Activated naive CD4-positive, alpha-beta T cell treated with Interleukin-2 at 50 U/mL for 16 hours (primary cell): ENCODE measurements around the gene ZBTB16.

Source experiments
- DNase-seq: peaks from one replicate; pipeline ENCODE4 v3.0.0-alpha.2; 2020

The ZBTB16 gene

DNA sequence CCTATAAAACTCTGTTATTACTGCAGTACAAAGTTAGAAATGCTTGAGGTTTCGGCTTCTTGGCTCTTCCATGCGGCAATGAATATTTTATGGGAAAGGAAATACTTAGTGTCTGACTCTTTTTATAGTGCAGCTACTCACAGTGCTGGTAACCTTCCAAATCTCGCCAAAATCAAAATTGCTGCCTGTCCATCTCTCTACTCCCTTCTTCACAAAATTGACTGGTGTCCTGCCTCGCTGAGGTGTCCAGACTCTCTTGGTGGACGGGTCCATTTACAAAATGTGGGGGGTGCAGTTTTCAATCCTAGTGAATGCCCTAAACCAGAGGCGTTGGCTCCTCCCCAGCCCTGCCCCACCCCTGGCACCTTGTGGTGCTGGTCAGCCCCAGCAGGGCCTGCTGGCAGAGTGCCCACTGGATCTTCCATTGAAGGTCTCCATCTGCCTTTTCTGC lies 73.5 kb downstream of the ZBTB16 start:
- DNase-seq = no peak

DNA sequence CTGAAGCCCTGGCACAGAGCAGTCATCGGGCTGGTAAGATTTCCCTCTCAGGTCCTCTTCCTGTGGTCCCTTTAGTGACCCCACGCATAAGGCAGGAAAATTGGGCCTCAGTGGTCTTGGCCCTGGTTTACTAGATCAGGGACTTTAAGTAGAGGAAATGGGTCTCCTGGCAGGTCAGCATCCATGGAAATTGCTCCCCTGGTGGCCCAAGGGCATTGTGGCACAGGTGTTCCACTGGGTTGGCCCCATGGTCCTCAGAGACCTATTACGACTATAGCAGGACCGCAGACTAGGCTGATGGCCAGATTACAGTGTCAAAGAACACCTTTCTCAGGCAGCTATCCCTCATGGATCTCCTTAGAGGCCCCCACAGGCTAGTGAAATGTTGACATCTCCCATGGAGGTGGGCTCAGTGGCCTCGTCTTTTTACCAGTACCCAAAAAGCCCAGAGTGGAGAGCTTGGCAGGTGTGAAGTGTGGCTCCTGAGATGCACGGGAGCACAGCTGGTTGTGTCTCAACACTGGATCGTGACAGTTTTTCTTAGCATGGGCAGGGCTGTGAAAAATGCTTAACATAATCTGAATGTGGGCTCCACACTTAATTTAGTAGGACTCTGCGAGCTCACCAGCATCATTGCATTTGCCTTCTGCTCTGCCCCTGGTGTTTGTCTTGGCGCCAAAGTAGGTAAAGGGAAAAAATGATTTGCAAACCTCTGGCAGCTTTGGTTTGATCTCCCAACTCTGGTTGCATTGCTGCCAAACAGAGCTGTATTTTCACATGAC lies 74.2 kb downstream of the ZBTB16 start:
- DNase-seq = no peak

DNA sequence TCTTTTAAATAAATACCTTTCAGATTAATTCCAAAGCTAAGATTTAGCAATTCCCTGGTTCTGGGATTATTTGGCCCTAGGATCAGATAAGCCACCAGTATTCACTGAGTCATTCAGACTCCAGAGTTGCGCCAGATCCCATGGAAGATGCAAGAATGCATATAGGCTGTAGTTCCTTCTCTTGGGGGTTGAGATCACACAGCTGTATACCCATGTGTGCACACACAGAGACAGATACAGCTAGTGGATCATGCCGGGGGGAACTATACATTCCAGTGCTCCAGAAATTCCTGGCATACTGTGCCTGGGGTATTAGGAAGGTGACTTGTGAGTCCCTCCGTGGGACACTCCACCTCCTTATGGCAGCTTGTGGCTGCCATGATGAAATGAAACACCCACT lies 75.4 kb downstream of the ZBTB16 start:
- no peak for DNase-seq

DNA sequence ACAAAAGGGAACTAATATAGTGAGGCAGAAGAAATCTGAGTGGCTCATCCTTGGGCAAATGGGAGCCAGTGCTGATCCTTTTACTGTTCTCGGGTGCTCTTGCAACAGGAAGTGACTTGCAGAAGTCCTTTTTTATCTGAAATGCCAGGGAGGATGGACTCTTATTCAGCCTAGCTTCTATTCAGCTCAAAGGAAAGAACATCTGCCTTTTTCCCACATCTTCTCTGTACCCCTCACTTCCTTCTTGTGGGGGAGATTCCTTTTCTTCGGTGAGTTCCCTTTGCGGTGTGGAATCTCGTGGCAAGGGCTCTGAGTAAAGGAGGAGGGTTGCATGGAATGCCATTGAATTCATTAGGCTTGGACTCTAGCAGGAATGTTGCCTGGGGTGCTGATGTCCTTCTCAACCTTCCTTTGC lies 76.2 kb downstream of the ZBTB16 start:
- DNase-seq = no peak

DNA sequence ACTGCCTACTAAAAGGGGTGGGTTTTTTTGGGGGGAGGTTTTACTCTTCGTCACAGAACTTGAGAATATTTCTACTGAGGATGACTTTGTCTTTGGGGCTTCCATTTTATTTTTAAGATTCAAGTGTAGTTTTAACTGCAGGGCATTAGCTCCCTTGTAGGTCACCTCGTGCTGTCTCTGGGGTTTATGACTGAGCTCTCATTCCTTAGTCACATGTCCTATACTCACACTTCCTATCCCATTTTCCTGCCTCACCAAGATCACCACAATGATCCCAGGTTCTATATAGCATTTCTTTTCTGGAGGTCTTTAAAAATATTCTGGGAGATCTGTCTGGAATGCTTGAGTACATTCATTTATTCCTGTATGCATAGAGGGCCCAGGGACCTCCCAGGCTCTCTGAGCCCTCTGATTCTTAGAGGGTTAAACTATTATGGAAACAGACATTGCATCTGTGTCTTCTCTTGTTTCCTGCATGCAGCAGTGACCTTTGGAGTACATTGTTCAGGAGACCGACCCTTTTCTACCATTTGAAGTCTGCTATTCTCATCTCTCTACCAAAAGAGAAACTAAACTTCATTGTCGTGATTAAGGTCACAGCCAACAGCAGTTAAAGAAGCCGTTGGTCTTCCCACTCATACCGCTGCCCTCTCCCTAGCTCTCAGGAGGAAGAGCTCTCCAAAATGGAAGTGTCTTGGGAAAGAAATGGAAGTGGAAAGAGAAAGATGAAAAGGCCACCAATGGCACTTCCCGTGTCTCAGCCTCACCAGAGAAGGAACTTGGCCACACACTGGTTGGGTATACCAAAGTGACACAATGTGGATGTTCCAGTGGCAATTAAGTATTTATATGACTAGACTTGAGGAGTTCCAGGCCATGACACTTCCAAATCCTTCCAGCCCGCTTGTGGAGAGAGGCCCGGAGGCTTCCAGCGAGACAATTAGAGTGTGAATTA lies 77.5 kb downstream of the ZBTB16 start:
- no peak for DNase-seq

DNA sequence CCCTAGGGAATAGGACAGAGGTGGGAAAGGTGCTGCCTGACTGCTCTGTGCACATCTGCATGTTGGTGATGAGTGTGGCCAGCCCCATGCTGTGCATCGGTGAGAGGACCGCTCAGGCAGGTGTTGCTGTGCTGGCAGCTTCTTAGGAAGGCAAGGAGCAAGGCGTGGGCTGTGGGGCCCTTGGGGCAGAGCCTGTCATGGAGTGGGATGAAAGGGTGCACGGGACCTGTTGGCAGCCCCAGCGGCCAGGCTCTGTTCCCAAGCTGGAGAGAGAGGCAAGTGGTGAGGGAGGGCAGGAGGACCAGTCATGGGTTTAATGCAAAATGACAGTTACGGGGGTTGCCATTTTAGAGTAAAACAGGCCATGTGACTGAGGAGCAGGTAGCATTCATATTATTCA lies 78.3 kb downstream of the ZBTB16 start:
- DNase-seq = no peak

DNA sequence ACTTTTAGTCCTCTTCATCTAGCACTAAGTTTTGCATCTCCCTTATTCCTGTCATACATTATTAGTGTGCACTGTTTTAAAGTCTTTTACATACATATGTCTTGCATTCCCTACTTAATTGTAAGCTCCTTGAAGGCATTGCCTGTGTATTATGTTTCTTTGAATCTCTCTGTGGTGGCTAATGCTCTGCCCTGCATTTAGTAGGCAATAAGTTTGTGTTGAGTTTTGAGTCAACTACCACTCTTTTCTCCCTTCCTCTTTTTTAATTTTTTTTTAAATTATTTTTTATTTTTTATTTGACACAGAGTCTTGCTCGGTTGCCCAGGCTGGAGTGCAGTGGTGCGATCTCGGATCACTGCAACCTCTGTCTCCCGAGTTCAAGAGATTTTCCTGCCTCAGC lies 78.9 kb downstream of the ZBTB16 start:
- DNase-seq = no peak

DNA sequence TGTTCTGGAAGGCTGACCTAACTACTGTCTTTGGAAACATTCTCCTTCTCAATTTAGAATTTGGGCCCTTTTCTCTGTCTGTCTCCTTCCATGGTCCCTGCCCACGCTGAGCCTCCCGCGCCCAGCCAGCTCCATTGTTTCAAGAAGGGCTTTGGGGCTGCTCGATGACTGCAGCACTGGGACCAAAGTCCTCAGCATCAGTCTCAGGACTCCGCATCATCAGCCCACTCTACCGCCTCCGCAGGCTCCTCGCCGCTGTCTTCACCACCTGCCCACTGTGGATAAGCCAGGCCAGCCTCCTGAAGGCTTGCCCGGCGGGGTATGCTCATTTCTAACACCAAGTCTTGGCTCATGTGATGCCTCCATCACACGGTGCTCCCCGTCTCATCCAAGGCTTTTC lies 81.3 kb downstream of the ZBTB16 start:
- DNase-seq = no peak

DNA sequence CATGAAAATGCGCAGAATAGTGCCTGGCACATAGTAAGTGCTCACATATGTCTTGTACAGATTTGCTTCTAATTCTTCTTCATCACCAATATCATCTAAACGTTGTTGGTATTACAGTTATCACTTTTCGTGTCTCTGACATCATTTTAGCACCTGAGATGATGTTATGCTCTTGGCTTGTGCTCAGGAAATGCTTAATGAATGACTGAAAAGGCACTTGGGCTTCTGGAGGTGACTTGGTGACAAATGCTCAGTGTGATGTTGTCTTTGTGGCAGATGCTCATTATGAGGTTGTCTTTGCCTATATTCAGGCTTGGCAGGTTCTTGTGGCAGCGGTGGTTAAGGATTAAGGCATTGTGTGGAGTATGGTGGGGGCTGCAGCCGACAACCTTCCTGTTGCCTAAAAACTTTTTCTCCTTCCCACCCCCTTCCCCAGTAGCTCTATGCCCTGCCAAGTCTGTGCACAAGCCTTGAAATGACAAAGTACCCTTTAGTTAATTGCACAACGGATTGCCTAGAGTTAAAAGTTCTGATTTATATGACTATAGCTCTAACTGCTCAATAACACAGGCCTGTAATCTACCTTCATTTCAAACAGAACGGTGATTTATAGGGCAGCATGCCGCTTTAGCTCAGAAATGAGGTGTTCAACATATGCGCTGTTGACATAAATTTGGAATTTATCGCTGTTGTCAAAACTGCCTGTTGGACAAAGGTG lies 82.5 kb downstream of the ZBTB16 start:
- DNase-seq = no peak

DNA sequence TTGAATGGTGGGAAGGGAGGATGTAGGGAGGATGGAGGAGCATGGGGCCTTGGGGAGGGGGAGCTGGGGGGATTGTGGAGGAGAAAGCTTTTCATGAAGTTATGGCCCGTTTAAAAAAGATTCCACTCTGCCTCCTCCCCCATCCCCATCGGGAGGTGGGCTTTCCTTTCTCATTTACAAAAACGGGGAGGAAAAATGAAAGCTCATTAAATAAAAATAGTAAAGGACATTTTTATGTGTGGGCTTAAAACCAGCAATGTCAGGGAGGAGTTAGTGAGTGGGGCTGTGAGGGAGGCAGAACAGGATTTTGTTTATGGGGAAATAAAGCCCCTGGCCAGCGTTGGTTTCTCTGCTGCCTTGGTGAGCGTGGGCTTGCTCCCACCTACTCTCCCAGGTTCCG lies 83.2 kb downstream of the ZBTB16 start:
- no peak for DNase-seq

DNA sequence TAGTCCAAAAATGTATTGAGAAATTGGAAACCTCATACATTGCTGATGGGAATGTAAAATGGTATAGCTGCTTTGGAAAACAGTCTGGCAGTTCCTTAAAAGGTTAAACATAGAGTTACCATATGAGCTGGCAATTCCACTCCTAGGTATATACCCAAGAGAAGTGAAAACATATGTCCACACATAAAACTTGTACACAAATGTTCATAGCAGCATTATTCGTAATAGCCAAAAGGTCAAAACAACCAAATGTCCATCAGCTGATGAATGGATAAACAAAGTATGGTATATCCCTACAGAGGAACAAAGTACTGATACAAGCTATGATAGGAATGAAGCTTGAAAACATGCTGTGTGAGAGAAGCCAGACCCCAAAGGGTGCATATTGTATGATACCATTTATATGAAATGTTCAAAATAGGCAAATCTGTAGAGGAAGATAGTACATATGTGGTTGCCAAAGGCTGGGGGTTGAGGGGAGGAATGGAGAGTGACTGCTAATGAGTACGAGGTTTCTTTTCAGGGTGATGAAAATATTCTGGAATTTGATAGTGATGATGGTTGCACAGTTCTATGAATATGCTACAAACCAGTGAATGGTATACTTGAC lies 85.8 kb downstream of the ZBTB16 start:
- no peak for DNase-seq

DNA sequence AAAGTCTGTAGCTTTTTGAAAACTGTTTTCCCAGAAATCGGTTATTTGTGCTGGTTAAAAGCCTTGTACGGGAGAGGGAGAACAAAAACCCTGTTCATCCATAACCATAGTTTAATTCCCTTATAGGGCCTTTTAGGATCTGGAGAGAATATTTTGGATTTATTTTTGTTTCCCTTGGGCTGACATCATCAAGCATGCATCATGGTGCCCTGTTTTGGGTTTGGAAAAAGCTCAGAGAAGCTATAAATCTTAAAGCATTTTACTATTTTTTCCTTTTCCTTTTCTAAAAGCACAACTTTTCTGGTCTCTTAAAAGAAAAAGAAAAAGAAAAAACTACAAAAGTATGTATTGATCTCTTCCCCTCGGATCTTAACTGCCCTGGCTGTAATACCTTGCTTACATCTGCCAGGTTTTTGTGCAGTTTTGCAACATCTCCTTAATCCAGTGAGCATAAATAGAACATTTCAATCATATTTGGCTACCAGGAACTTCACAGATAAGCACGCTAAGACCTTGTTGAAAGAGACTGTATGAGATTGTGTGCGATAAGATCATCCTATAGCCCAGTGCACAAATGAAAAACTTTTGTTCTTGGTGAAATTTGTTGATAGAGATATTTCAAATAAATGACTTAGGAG lies 88.0 kb downstream of the ZBTB16 start:
- no peak for DNase-seq

DNA sequence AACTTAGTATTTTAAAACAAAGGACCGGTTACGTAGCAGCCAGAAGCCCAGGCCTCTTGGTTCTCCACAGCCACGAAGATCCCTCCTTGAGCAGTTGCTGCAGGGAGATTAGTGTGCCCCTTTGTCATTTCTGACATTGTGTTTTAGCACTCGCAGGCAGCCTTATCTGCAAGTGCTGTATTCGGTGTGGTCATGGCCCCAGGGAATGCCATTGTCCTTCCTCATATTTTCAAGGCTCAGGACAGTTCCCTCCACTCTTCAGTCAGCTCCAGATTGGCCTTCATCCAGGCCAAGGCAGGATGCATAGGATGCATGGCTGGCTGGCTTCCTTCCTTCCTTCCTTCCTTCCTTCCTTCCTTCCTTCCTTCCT lies 88.5 kb downstream of the ZBTB16 start:
- DNase-seq = no peak

DNA sequence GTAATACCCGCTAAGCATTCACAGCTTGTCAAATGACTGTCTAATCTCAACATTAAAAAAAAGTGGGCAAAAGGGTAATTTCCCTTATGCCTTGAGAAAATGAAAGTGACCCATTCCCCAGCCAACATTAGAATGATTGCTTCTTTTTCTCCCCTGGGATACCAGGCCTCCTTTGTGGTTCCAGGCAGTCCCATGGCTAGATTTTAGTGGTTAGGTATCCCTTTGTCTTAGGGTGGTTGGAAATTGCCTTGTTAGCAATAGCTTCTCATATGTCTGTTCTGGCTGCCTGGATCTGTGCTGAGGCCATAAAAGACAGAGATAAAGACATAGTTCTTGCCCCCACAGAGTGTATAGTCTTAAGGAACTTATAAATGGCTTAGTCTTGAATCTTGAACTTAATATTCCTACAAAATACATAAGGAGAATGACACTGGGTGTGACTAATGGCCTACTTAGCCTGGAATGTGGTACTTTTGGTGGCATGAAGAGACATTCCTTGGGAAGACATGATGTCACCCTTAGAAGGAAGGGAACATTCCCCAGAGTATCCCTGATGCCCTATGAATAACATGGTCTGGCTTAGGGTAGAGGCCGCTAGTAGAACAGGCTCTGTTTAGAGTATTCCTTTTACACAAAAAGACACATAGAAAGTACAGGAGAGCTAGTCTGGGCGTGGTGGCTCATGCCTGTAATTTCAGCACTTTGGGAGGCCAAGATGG lies 90.3 kb downstream of the ZBTB16 start:
- DNase-seq = no peak

DNA sequence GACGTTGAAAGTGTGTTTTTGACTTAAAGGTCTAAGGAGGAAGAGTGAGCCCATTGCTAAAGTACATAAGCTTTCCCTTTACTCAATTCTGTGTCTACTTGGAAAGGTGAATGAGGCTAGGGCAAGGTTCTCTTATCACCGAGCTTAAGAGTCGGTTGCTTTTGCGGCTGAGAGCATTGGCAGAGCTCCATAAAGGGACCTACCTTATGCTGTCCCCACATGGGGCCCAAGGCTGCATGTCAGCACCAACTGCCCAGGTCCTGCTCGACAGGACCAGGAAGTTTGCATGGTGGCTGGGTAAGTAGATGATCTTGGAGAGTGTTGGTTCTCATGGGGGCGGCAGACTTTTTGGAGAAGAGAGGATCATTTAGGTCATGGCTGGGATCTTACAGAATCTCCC lies 91.2 kb downstream of the ZBTB16 start:
- DNase-seq = no peak

DNA sequence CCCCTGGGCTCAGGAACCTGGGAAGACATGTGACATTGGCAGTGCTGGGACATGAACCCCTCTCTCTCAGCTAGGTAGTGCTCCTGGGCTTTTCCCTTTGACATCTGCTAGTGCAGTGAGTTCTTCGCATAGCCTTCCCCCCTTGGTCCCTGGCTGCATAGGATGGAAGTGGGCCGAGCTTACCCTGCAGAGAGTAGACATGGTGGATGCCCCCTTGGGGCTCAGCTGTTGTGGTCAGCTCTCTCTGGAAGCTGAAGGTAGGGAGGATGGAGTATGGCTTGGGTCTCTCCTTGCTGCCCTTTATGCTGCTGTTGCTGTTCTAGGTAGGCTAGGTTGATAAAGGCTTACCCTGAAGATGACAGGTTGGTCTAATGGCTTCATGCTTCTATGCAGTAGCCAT lies 92.1 kb downstream of the ZBTB16 start:
- DNase-seq = no peak

DNA sequence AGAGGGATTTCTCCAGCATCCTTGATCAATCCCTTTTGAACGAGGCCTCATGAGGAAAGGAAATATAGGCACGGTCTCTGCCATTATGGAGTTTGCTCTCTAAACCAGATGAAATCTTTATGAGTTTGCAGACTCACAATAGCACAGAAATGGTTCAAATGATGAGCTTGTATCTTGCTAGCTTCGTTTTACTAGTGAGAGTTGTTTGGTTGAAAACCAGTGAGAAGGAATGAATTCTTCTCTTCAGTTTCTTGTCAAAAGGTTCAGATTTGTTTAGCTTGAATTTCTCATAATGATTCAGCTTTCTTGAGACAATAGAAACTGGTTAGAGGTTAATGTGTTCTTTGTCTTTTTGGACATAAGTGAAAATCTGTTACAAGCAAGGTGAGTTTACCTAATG lies 92.7 kb downstream of the ZBTB16 start:
- no peak for DNase-seq

DNA sequence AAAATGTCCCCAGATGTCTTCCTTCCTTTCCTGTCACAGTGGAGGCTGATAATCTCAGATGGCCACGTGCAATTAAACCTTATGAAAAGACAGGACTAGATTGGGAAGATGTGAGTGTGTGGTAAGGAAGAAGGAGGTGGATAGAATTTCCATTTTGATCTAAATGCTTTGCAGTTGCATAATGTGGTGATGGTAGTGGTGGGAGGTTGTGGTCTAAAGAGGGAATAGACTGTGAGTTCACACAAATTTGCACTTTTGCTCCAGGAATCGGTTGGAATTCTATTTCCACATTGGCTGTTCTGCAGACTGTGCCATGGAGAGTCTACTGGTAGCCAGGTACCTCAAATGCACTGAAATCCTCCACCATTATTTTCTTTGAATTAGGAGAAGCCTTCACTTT lies 93.3 kb downstream of the ZBTB16 start:
- DNase-seq = no peak

DNA sequence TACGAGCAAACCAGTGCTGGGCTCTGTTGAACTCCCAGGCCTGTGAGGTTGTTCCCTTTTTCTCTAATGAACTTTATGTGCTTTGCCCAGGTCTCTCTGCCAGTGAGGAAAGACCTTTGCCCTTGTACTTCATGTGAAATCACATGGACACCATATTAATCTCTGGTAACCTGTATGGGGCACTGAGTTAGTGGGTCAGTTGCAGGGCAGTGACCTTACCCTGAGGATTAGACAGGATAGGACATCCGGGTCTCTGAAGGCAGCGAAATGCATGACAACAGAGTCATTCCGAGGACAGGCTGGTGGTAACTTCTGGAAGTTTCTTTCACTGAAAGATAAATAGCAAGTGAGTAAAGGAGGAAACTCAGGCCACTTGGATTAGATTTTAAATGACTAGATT lies 93.7 kb downstream of the ZBTB16 start:
- DNase-seq = no peak

DNA sequence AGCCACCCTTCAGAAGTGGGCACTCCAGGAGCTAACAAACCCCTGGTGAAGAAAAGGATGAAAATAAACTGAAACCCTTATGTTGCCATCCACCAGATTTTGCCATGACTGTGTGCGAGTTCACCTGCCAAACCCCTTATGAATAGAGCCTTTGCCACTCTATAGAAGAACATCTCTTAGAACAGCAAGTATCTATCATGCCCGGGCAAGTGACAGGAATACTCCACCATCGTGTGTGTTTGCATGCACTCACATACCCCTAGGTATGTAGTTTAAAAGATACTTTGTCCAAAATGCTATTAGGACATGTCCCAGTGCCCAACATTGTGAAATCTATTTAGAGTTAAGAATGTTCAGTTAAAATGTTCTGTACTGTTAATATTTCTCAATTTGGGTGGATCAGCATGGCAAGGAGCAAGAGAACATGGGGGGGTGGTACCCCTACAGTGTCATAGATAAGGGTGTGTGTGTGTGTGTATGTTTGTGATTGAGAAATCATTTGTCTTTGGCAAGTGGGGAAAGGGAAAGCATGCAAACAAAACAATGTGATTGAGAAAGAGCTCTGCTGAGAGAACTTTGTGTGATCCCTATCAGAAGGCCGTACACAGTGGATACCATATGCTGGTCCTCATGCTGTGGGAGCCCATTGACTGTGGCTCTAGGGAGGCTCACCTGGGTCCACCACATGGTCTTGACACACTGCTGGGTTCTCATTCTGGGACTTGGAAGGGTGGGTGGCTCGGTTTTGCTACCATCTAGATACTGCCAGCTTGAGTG lies 94.9 kb downstream of the ZBTB16 start:
- DNase-seq = no peak

DNA sequence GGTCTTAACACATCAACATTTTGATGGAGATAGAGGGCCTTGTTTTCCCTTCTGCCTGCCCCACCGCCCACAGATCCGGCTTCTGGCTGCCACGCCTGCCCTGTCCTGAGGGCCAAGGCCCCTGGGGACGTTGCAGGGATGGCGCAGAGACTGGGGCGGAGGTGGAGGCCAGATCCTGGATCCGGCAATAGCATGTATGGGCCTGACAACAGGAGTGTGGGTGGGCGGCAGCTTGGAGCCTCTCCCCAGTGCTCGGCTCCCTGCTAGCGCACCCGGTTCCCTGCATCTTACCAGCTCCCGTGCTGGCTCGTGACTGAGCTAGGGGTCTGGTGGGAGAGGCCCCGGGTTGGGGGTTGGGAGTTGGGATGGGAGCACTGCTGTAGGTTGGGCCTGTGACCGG lies 95.6 kb downstream of the ZBTB16 start:
- no peak for DNase-seq
